NCI-H1048 (cell line): ENCODE measurements around the gene ANP32A.

ENCODE experiments used
- DNase-seq: peaks from one replicate; lab custom pipeline; 2025; lab: John Stamatoyannopoulos, UW

The ANP32A gene

DNA sequence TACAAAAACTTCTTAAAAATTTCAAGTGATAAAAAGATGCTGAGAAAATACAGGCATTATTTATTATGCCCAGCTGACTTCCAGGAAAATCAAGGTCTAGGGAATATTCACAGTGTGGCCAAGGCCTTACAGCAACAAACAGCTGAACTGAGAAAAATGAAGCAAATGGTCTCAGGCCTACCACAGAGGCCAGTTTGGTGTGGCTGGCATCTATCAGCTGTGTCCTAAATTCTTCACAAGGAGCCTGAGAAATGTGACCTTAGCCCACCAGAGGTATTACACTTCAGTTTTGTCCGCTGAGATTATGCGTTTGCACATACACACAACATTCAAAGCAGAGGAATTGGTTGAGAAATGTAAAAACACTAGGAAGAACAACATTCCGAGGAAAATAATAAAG lies 77.4 kb downstream of the ANP32A start:
- no peak for DNase-seq

DNA sequence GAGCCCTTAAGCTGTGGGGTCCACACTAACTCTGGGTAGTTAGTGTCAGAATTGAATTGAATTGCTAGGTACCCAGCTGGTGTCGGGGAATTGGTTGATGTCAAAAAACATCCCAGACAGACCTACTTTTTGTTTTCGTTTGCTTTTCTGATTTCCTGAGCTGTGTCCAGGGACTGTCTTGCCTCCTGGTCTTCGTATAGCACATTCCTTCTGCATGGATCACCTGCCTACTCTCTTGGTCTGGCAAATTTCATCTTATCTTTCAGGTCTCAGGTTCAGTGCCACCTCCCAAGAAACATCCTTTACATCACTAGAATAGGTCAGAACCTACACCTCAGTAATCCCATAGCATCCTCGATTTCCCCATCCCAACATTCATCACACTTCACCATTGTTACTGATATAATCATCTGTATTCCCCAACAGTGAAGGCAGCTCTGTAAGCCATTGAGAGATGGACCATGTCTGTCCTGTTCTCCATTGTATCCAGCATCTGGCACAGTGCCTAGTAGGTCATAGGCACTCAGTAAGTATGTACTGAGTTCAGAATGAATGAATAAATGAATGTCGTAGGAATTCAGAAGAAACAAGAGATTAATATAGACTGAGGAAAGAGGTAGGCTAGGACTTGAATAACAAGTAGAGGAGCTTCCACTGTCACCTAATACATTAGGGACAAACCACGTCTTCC lies 81.2 kb downstream of the ANP32A start:
- no peak for DNase-seq

DNA sequence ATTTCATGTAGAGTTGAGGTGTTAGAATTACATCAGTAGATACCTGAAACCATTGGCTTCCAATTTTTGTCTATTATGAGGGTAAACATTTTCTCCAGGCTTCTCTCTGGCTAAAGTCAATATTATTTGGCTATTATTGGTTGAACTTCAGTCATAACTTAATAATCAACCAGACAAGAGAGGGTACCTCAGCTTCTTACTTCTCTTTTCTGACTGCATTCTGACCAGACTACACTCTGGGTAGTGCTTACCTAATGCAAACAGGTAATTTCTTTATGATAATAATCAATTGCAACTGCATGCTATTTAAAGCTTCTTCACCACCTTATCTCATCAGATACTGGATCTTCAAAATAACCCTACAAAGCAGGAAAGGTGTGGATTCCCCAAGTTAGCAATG lies 85.1 kb downstream of the ANP32A start:
- DNase-seq: no peak

DNA sequence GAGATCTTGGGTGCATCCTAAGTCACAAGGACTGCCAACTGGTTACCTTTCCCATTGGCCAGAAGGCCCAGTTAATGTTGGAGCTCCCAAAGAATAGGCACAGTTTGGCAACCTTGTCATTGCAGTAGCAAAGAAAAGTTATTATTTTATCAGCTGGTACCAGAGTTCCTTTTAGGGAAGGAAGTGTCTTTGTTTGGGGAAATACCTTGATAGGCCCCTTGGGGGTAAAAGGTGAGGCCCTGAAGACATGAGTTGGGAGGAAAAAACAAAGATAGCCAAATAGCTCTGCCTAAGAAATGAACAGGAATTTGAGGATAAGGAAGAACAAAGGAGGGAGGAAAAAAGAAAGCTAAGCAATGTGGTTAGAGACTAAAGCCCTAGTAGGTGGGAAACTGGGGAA lies 85.8 kb downstream of the ANP32A start:
- DNase-seq: no peak

- no peak for DNase-seq
Measured at GRCh38 chr15:68734352-68734751, 86.3 kb downstream of the ANP32A start.

DNA sequence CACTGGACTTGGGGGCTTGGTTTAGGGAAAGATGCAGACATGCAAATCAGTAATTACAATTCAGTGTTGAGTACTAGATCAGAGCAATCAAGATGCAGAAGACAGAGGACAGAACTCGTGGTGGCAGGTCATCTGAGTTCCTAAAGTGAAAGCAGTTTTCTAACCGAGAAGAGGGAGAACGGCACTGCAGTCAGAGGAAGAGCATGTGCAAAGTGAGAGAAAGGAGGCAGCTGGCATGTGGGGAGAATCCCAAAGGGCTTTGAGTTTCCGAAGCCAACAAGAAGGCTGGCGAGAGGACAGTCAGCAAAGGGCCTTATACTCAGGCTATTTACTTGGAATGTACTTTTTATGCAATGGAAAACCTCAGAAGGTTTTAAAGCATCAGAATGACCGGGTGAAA lies 87.0 kb downstream of the ANP32A start:
- no peak for DNase-seq

- DNase-seq: no peak
Measured at GRCh38 chr15:68732451-68732850, 88.2 kb downstream of the ANP32A start.

GRCh38 chr15:68730976-68731897 lies 89.5 kb downstream of the ANP32A start:
- DNase-seq: no peak

- no peak for DNase-seq
Measured at GRCh38 chr15:68730471-68730919, 90.2 kb downstream of the ANP32A start.

- DNase-seq: no peak
Measured at GRCh38 chr15:68729789-68730411, 90.8 kb downstream of the ANP32A start.
